HEK293 (cell line): ENCODE results near the gene ERRFI1.
A peak's percentile ranks its signal among the peaks of the same experiment; 100 is the strongest.

Experiments used
- ATF2 ChIP-seq: fragments of 450-650 bp; formaldehyde crosslinking; IDR thresholded peaks from 2 replicates; pipeline ENCODE4 v1.5.1; 2016; ENCODE audit warnings: missing biosample characterization, missing genetic modification characterization, low read depth
- GFI1B ChIP-seq: fragments of 450-650 bp; formaldehyde crosslinking; IDR thresholded peaks from 2 replicates; pipeline ENCODE4 v1.5.1; 2016; ENCODE audit warnings: missing biosample characterization, missing genetic modification characterization
- KLF10 ChIP-seq: fragments of 450-650 bp; IDR thresholded peaks from 2 replicates; pipeline ENCODE4 v1.5.1; 2018; ENCODE audit warnings: missing biosample characterization, mild to moderate bottlenecking, missing genetic modification characterization
- KLF16 ChIP-seq: fragments of 450-650 bp; formaldehyde crosslinking; IDR thresholded peaks from 2 replicates; pipeline ENCODE4 v1.5.1; 2017; ENCODE audit warnings: missing biosample characterization, missing genetic modification characterization
- KLF9 ChIP-seq: fragments of 450-650 bp; formaldehyde crosslinking; IDR thresholded peaks from 2 replicates; pipeline ENCODE4 v1.5.1; 2016; ENCODE audit warnings: missing biosample characterization, missing genetic modification characterization, low read depth
- MYNN ChIP-seq: fragments of 450-650 bp; formaldehyde crosslinking; IDR thresholded peaks from 2 replicates; pipeline ENCODE4 v1.5.1; 2016; ENCODE audit warnings: missing biosample characterization, missing genetic modification characterization, borderline replicate concordance
- PRDM4 ChIP-seq: fragments of 450-650 bp; formaldehyde crosslinking; IDR thresholded peaks from 2 replicates; pipeline ENCODE4 v1.5.1; 2017; ENCODE audit warnings: missing biosample characterization, missing genetic modification characterization
- REPIN1 ChIP-seq: fragments of 450-650 bp; formaldehyde crosslinking; IDR thresholded peaks from 2 replicates; pipeline ENCODE4 v1.5.1; 2017; ENCODE audit warnings: missing biosample characterization, missing genetic modification characterization, low read depth
- TSHZ1 ChIP-seq: fragments of 450-650 bp; formaldehyde crosslinking; IDR thresholded peaks from 2 replicates; pipeline ENCODE4 v1.5.1; 2016; ENCODE audit warnings: missing biosample characterization, missing genetic modification characterization, borderline replicate concordance
- ZBTB20 ChIP-seq: fragments of 450-650 bp; formaldehyde crosslinking; IDR thresholded peaks from 2 replicates; pipeline ENCODE4 v1.5.1; 2016; ENCODE audit warnings: missing biosample characterization, missing genetic modification characterization
- ZBTB49 ChIP-seq: fragments of 450-650 bp; formaldehyde crosslinking; IDR thresholded peaks from 2 replicates; pipeline ENCODE4 v1.5.1; 2016; ENCODE audit warnings: missing biosample characterization, missing genetic modification characterization, low read depth
- ZNF10 ChIP-seq: fragments of 450-650 bp; formaldehyde crosslinking; IDR thresholded peaks from 2 replicates; pipeline ENCODE4 v1.5.1; 2017; ENCODE audit warnings: missing biosample characterization, missing genetic modification characterization
- ZNF112 ChIP-seq: fragments of 450-650 bp; formaldehyde crosslinking; IDR thresholded peaks from 2 replicates; pipeline ENCODE4 v1.5.0; 2017; ENCODE audit warnings: missing biosample characterization, missing genetic modification characterization
- ZNF18 ChIP-seq: fragments of 450-650 bp; formaldehyde crosslinking; IDR thresholded peaks from 2 replicates; pipeline ENCODE4 v1.5.1; 2016; ENCODE audit warnings: missing biosample characterization, missing genetic modification characterization
- ZNF391 ChIP-seq: fragments of 450-650 bp; formaldehyde crosslinking; IDR thresholded peaks from 2 replicates; pipeline ENCODE4 v1.5.1; 2016; ENCODE audit warnings: low read depth, missing biosample characterization, missing genetic modification characterization, borderline replicate concordance
- ZNF449 ChIP-seq: fragments of 450-650 bp; formaldehyde crosslinking; IDR thresholded peaks from 2 replicates; pipeline ENCODE4 v1.5.1; 2017; ENCODE audit warnings: missing biosample characterization, mild to moderate bottlenecking, missing genetic modification characterization, moderate library complexity
- ZNF521 ChIP-seq: fragments of 450-650 bp; formaldehyde crosslinking; IDR thresholded peaks from 2 replicates; pipeline ENCODE4 v1.5.1; 2017; ENCODE audit warnings: missing biosample characterization, mild to moderate bottlenecking, missing genetic modification characterization
- ZNF596 ChIP-seq: fragments of 450-650 bp; IDR thresholded peaks from 2 replicates; pipeline ENCODE4 v1.5.0; 2018; ENCODE audit warnings: missing biosample characterization, mild to moderate bottlenecking, missing genetic modification characterization, moderate library complexity
- ZNF610 ChIP-seq: fragments of 450-650 bp; formaldehyde crosslinking; IDR thresholded peaks from 2 replicates; pipeline ENCODE4 v1.5.1; 2016; ENCODE audit warnings: missing biosample characterization, missing genetic modification characterization, borderline replicate concordance
- ZNF621 ChIP-seq: fragments of 450-650 bp; formaldehyde crosslinking; IDR thresholded peaks from 2 replicates; pipeline ENCODE4 v1.5.1; 2017; ENCODE audit warnings: missing biosample characterization, missing genetic modification characterization
- ZNF660 ChIP-seq: fragments of 450-650 bp; IDR thresholded peaks from 2 replicates; pipeline ENCODE4 v1.5.1; 2018; ENCODE audit warnings: missing biosample characterization, mild to moderate bottlenecking, missing genetic modification characterization
- ZNF664 ChIP-seq: fragments of 450-650 bp; formaldehyde crosslinking; IDR thresholded peaks from 2 replicates; pipeline ENCODE4 v1.5.1; 2016; ENCODE audit warnings: missing biosample characterization, missing genetic modification characterization
- ZNF704 ChIP-seq: fragments of 450-650 bp; formaldehyde crosslinking; IDR thresholded peaks from 2 replicates; pipeline ENCODE4 v1.5.1; 2016; ENCODE audit warnings: missing biosample characterization, missing genetic modification characterization

ERRFI1 gene

GRCh38 chr1:8027748-8028570 lies 1.9 kb upstream of the ERRFI1 start (continued):
- TF ChIP-seq ZBTB49 (tag by site-specific recombination) (no peak), ZNF112 (tag by site-specific recombination) (no peak), ZNF18 (tag by site-specific recombination) (no peak), PRDM4 (tag by site-specific recombination) (no peak), GFI1B (tag by site-specific recombination) (0 out of 2 replicates have a peak, but pooled peaks have one; percentile 34), KLF9 (tag by site-specific recombination) (no peak; the same call in 1 of the 2 replicates), ZNF391 (tag by site-specific recombination) (0 out of 2 replicates have a peak, but pooled peaks have one; percentile 27), ZNF660 (tag by site-specific recombination) (no peak), ZNF704 (tag by site-specific recombination) (no peak), ATF2 (tag by site-specific recombination) (no peak), REPIN1 (tag by site-specific recombination) (no peak), ZNF10 (no peak), ZNF610 (tag by site-specific recombination) (no peak), ZNF596 (tag by site-specific recombination) (no peak), ZNF521 (tag by site-specific recombination) (no peak), ZNF664 (tag by site-specific recombination) (no peak), ZBTB20 (tag by site-specific recombination) (no peak), KLF16 (tag by site-specific recombination) (no peak), MYNN (tag by site-specific recombination) (no peak), TSHZ1 (no peak; the same call in 1 of the 2 replicates), ZNF449 (tag by site-specific recombination) (no peak), ZNF621 (tag by site-specific recombination) (no peak), KLF10 (no peak)
